Measurements from ENCODE around the gene GPX3. TPM values are rescaled to one million over a fixed set of nuclear protein-coding genes. Genes with fewer than 3 reads are reported as not detected.
A peak's percentile ranks its signal among the peaks of the same experiment; 100 is the strongest.

Gene GPX3
- total and polyA plus RNA-seq, 2 of the 13 experiments (the other 11 are each of a cell fraction or from before 2014, with no cell fraction given): 33.8 to 1,892 TPM

DNA sequence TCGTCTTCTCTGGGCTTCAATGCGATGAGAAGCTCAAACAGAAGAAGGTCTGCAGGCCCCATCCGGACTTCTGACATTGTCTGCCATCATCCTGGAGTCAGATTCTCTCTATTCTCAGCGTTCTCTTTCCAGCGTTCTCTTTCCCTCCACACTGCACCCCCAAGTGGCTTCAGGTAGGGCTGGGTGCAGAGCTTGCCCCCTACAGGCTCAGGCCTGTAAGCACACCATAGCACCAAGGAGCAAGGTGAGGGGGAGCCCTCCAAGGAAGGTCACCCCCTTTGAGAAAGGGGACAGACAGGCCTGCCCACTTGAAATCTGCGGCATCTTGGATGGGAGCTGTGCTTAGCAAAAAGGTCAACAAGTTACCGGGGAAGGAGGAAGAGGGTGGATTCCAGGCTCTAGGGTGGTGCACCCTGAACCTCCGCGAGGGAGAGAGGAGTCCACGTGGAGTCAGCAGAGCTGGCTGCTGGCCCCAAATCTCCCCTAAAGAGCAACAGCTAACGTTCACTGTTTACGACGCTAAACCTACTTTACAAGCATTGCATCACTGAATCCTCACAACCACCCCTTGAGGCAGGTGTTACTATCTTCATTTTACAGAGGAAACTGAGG lies 27.5 kb downstream of the GPX3 start (continued):
- TF ChIP-seq POGZ (CRISPR knock-in tag; IDR thresholded peaks at IDR 0.05): no peak
- no peak for TF ChIP-seq TMF1 (CRISPR knock-in tag; IDR thresholded peaks at IDR 0.05; ENCODE audit: low read depth)
- TF ChIP-seq NR3C1 (CRISPR knock-in tag; IDR thresholded peaks at IDR 0.05): no peak
- TF ChIP-seq SNRNP70 (IDR thresholded peaks at IDR 0.05; ENCODE audit: low read depth, low read length): no peak
- TF ChIP-seq, protein P1, sequence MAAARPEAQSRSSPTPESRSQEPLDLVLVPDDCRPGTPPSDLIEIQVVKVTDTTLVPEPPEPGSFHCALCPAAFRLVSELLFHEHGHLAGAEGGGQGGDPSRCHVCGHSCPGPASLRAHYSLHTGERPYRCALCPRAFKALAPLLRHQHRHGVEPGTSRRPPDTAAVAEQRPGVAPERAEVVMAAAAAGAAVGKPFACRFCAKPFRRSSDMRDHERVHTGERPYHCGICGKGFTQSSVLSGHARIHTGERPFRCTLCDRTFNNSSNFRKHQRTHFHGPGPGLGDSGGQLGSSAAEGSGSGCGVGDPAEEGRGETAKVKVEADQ (CRISPR knock-in tag; IDR thresholded peaks at IDR 0.05; ENCODE audit: borderline replicate concordance): no peak
- TF ChIP-seq MYNN (CRISPR knock-in tag; IDR thresholded peaks at IDR 0.05; ENCODE audit: low read depth): no peak
- TF ChIP-seq ZNF232 (CRISPR knock-in tag; IDR thresholded peaks at IDR 0.05; ENCODE audit: borderline replicate concordance): no peak
- TF ChIP-seq, protein P2, sequence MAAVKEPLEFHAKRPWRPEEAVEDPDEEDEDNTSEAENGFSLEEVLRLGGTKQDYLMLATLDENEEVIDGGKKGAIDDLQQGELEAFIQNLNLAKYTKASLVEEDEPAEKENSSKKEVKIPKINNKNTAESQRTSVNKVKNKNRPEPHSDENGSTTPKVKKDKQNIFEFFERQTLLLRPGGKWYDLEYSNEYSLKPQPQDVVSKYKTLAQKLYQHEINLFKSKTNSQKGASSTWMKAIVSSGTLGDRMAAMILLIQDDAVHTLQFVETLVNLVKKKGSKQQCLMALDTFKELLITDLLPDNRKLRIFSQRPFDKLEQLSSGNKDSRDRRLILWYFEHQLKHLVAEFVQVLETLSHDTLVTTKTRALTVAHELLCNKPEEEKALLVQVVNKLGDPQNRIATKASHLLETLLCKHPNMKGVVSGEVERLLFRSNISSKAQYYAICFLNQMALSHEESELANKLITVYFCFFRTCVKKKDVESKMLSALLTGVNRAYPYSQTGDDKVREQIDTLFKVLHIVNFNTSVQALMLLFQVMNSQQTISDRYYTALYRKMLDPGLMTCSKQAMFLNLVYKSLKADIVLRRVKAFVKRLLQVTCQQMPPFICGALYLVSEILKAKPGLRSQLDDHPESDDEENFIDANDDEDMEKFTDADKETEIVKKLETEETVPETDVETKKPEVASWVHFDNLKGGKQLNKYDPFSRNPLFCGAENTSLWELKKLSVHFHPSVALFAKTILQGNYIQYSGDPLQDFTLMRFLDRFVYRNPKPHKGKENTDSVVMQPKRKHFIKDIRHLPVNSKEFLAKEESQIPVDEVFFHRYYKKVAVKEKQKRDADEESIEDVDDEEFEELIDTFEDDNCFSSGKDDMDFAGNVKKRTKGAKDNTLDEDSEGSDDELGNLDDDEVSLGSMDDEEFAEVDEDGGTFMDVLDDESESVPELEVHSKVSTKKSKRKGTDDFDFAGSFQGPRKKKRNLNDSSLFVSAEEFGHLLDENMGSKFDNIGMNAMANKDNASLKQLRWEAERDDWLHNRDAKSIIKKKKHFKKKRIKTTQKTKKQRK (IDR thresholded peaks at IDR 0.05; ENCODE audit: low read length): no peak
- TF ChIP-seq, protein P3, sequence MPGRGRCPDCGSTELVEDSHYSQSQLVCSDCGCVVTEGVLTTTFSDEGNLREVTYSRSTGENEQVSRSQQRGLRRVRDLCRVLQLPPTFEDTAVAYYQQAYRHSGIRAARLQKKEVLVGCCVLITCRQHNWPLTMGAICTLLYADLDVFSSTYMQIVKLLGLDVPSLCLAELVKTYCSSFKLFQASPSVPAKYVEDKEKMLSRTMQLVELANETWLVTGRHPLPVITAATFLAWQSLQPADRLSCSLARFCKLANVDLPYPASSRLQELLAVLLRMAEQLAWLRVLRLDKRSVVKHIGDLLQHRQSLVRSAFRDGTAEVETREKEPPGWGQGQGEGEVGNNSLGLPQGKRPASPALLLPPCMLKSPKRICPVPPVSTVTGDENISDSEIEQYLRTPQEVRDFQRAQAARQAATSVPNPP (CRISPR knock-in tag; IDR thresholded peaks at IDR 0.05): no peak
- TF ChIP-seq, protein P4, sequence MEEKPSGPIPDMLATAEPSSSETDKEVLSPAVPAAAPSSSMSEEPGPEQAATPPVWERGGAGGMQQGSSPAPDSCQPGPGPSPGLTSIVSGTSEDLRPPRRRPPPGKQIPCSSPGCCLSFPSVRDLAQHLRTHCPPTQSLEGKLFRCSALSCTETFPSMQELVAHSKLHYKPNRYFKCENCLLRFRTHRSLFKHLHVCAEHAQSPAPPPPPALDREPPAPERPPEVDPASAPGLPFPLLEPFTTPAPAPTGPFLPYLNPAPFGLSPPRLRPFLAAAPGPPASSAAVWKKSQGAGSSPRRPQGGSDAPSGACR (CRISPR knock-in tag; IDR thresholded peaks at IDR 0.05): no peak
- no peak for TF ChIP-seq KAT7 (CRISPR knock-in tag; IDR thresholded peaks at IDR 0.05; ENCODE audit: borderline replicate concordance)
- TF ChIP-seq ZNF496 (CRISPR knock-in tag; IDR thresholded peaks at IDR 0.05; ENCODE audit: insufficient replicate concordance): no peak
- no peak for TF ChIP-seq SAP130 (CRISPR knock-in tag; IDR thresholded peaks at IDR 0.05; ENCODE audit: low read depth)
- TF ChIP-seq GATAD1 (CRISPR knock-in tag; IDR thresholded peaks at IDR 0.05): no peak
- TF ChIP-seq, protein P5, sequence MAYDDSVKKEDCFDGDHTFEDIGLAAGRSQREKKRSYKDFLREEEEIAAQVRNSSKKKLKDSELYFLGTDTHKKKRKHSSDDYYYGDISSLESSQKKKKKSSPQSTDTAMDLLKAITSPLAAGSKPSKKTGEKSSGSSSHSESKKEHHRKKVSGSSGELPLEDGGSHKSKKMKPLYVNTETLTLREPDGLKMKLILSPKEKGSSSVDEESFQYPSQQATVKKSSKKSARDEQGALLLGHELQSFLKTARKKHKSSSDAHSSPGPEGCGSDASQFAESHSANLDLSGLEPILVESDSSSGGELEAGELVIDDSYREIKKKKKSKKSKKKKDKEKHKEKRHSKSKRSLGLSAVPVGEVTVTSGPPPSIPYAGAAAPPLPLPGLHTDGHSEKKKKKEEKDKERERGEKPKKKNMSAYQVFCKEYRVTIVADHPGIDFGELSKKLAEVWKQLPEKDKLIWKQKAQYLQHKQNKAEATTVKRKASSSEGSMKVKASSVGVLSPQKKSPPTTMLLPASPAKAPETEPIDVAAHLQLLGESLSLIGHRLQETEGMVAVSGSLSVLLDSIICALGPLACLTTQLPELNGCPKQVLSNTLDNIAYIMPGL (CRISPR knock-in tag; IDR thresholded peaks at IDR 0.05; ENCODE audit: borderline replicate concordance in 1 of 2, low read depth in 1 of 2): no peak
- peak; percentile 70 for TF ChIP-seq STAG1 (CRISPR knock-in tag; IDR thresholded peaks at IDR 0.05)
- no peak for TF ChIP-seq CHCHD3 (CRISPR knock-in tag; IDR thresholded peaks at IDR 0.05)
- no peak for TF ChIP-seq MYC (CRISPR knock-in tag; IDR thresholded peaks at IDR 0.05; ENCODE audit: borderline replicate concordance)
- no peak for TF ChIP-seq ZNF331 (CRISPR knock-in tag; IDR thresholded peaks at IDR 0.05)
- TF ChIP-seq SALL1 (CRISPR knock-in tag; IDR thresholded peaks at IDR 0.05): peak; percentile 38; the same call in 1 of the 2 replicates
- no peak for TF ChIP-seq ZBTB1 (CRISPR knock-in tag; IDR thresholded peaks at IDR 0.05; ENCODE audit: borderline replicate concordance)
- no peak for TF ChIP-seq ZNF841 (CRISPR knock-in tag; IDR thresholded peaks at IDR 0.05; ENCODE audit: borderline replicate concordance)
- TF ChIP-seq ZMYM2 (CRISPR knock-in tag; IDR thresholded peaks at IDR 0.05): no peak
